GM21619 (cell line): Measurements from ENCODE around the gene OCA2.
"Not testable (repeated sequence)": the region's sequence is repeated elsewhere in the genome, so short reads cannot be mapped to it uniquely, and the experiment has no call there.

Experiments
- ATAC-seq: cut with Tn5 transposase; IDR thresholded peaks from one replicate; pipeline ENCODE4 v1.9.1; 2021; ENCODE audit not compliant: unreplicated experiment

OCA2 gene

GRCh38 chr15:28098766-28099554, at the start of gene OCA2:
Gene OCA2 (minus strand): TSS chr15:28099315. CDS start chr15:28081874, 17,441 bp downstream.
- no peak for ATAC-seq

DNA sequence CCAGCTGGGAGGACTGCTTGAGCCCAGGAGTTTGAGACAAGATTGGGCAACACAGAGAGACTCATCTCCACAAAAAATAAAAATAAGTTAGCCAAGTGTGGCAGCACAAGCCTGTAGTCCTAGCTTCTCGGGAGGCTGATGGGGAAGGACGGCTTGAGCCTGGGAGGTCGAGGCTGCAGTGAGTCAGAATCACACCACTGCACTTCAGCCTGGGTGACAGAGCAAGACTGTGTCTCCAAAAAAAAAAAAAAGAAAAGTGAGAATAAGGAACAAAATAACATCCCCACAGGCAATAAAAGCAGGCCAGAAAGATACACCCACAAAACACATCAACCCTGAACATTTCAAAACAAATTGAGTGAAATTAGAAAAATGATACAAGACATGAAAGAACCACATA, 48.7 kb upstream of the OCA2 start:
- no peak for ATAC-seq

GRCh38 chr15:28145419-28145818, 46.3 kb upstream of the OCA2 start:
- not testable (repeated sequence) for ATAC-seq

DNA sequence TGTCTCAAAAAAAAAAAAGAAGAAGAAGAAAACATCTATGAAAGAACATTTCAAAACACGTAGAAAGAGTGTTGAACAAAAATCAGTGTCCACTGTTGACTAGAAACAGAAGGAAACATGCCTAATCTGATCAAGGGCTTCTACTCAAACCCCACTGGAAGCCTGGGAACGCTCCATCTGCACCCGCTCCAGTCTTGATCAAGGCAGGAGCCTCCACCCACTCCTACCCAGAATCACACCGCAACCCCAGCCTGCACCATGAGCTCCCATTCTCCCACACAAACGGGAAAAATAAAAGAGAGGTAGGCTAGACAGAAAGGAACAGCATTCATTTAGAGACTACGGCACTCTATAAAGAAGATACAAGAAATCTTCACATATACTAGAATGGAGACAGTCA, 40.9 kb upstream of the OCA2 start:
- ATAC-seq, result no peak

DNA sequence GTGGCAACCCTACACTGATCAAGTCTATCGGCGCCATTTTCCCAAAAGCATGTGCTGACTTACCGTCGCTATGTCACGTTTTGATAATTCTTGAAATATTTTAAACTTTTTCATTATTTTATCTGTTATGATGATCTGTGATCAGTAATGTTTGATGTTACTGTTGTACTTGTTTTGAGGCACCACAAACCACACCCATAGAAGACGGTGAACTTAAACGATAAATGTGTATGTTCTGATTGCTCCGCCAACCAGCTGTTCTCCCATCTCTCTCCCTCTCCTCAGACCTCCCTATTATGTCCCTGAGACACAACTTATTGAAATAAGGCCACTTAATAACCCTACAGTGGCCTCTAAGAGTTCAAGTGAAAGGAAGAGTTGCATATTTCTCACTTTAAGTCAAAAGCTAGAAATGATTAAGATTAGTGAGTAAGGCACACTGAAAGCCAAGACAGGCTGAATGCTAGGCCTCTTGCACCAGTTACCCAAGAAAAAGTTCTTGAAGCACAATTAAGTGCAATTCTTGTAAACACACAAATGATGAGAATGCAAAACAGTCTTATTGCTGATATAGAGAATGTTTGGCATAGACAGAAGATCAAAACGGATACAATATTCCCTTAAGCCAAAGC, 38.4 kb upstream of the OCA2 start:
- ATAC-seq, result not testable (repeated sequence)

DNA sequence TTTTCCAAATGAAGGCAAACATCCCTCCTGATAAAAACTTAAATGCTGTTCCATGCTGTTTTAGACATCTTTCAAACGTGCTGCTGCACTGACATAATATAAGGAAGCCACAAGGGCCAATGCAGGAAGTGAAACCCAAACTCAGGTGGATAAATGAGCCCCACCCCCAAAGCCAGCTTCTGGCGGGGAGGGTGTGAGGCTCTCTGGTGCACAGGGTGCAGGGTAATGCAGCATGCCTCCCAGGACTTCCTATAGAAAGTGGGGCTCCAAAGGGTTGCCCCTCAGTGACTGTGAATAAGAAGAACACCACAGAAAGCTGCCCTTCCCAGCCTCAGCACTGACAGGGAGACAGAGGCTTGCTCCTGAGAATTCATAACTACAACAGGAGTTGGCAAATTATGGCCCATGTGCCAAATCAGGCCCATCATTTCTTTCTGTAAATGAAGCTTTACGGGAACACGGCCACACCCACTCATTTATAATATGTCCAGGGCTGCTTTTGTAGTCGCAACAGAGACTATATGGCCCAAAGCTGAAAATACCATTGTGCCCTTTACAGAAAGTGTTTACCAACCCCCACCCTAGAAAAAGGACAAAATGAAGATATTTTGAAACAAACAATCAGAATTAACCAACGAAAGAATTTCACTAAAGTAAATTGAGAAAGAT, 37.3 kb upstream of the OCA2 start:
- peak; percentile 95 for ATAC-seq

- no peak for ATAC-seq
Measured at GRCh38 chr15:28133281-28133680, 34.2 kb upstream of the OCA2 start.

DNA sequence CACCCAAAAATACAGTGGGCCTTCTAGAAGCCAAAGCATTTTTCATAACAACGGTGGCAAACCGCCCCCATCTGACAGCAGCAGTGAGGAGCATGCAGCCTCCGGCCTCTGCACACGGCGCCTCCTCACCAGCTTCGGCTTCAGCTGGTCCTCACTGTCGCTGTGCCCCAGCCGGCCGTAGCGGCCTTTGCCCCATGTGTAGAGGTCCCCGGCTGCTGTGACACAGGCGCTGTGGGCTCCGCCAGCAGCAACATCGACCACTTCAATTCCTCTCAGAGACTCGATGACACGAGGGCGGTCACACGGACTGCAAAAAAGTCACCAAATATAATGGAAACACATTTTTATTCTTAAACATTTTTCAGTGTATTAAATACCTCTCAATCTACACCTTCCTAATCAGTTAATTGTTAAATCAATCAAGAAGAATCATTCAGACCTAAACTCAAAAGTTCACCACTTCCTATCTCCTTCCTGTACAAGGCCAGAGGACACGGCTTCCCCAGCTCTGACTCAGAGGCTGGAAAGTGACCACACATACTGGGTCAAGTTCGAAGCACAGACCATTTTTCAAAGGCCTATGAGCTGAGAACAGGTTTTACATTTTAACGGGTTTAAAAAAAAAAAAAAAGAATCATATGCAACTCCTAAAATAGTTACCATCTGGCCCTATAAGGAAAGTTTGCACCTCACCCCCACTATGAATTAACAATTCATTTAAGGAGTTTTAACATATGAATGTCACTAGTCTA, 33.6 kb upstream of the OCA2 start:
- ATAC-seq, result no peak

GRCh38 chr15:28131946-28132345, 32.8 kb upstream of the OCA2 start:
- no peak for ATAC-seq

DNA sequence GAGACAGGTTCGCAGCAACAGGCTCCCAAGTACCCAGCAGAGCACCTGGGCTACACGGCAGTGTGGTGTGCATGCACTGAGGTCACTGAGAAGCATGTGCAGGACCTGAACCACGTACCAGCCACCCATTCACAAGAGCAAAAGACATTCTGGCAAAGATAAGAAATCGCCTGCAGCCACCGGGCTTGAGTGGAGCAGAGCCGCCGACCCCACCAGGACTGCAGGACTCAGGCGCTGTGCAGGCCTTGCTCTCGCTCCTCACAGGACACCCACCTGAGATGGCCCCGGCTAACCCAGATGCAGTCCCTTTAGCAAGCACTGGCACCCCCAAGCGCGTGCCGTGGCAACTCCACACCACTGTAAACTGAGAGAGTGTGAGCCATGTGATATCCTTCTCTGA, 32.3 kb upstream of the OCA2 start:
- no peak for ATAC-seq

DNA sequence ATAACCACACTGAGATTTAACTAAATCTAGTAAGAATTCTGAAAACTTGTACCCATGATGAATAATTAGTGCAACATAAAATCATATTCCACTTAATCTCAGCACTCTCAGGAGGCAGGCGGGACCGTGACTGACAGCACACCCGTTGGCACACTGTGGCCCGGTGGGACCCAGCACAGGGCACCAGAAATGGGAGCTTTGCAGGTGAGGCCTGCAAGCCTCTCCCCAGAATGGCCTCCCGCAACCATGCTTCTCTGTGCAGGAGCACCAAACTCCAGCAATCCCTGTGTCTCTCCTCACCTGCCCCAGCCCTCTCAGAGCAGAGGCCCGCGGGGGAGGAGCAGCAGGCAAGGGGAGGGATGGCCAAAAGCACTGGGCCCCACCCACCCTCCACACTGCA, 31.5 kb upstream of the OCA2 start:
- no peak for ATAC-seq

DNA sequence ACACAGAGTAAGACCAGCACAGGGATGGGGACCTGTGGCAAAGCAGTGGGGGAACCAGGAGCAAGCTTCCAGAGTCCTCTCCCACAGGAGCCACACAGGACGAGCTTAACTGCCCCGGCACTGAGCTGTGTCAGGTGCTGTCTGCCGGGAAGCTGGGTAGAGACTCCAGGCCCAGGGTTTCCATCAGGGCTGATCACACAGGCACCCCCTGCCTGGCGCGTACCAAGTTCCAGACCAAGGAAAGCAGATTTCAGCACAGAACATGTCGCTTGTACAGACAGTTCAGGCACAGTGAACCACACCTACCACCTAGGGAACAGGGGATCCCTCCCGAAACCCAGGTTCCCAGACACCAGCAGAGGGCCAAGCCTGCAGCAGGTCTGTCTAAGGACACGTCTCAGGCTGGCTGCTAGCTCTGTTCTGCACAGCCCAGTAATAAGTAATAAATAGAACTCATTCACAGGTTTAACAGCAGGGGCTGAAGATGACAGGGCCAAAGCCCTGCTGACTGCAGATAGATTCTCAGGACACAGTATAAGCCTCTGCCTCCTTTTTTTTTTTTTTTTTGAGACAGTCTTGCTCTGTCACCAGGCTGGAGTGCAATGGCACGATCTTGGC, 30.2 kb upstream of the OCA2 start:
- no peak for ATAC-seq

- no peak for ATAC-seq
Measured at GRCh38 chr15:28128031-28128430, 28.9 kb upstream of the OCA2 start.

GRCh38 chr15:28127036-28127435, 27.9 kb upstream of the OCA2 start:
- no peak for ATAC-seq

GRCh38 chr15:28125673-28126651, 26.8 kb upstream of the OCA2 start:
- ATAC-seq, result no peak

DNA sequence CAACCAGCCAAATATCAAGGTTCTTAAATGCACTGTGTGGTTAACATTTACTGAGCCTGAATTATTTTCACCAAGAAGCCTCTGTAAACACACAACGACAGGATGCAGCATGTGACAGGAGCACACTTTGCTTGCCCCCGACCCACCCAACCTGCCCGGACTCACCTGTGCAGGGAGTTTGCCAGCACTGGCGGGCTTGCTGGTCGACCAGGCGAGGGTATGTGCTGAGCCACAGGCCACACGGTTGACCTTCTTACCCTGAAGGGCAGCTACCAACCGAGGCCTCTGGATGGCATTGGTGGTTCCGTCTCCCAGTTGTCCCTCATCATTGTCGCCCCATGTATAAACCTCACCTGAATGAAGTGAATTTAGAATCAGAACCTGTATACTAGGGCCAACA, 25.7 kb upstream of the OCA2 start:
- ATAC-seq, result no peak

DNA sequence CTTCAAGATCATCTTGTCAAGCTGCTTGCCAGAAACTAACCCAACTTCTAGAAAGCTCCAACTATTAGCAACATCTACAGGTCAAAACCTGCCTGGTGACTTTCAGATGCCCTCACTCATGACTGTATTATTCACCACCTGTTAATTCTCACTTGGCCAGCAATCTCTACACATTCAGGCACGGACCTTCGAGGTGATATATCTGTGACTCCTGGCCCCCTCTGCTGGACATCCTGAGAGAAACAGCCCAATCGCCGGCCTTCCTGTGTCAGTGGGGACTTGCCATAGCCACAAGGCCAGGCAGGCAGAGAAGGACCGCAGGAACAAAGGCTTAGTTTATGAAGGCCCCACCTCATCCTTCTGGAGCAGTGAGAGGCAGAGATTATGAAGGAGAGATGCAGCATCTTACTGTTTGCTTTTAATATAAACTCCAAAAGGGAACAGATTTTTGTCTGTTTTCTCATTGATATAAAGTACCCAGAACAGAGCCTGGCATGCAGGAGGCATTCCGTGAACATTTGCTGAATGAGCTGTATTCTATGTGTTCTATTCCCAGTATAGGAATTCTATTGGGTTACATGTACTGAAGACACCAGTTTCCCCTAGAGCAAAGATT, 24.4 kb upstream of the OCA2 start:
- ATAC-seq, result peak; percentile 70

DNA sequence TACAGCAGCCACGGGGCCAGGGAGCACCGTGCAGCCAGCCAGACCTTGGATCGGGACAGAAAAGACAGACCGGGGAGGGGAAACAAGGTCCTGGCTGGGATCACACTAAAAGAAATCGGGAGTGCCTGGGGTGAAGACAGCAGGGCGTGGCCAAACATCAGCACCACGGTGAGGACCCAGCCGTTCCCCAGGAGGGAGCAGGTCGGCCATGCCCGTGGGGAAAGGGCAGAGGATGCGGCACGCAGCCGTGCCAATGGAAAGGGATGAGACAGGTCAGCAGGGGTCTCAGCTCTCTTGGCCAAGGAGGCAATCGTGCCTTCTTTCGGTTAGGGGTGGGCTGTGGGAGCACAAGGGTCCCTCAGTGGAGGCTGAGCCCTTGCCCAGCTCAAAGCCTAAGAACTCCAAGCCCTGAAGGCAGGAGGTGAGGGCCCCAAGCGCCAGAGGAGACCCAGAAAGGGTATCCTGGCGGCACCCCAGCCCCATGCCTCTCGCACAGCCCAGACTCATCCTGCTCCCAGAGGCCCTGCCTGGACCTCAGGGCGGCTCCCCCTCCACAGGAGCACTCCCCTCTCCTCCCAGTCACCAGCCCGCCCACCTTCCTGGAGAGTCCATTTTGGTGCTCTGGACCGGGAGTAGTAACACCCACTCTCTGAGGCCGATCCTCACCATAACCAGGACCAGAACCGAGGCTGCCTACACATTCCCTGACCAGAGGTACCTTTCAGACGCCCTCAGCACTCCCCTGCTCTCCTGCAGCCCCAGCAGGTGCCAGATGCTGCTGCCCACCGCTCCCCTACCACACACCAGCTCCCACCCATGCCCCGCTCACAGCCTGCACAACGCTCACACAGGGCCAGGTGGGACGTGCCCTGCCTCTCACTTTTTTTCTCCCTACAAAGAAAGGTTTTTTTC, 23.2 kb upstream of the OCA2 start:
- no peak for ATAC-seq
